NCI-H2227 (cell line): ENCODE measurements around the gene TRPM5.

ENCODE experiments used
- DNase-seq: peaks from one replicate; lab custom pipeline; 2025; ENCODE audit not compliant: unreplicated experiment; lab: John Stamatoyannopoulos, UW

The TRPM5 gene

DNA sequence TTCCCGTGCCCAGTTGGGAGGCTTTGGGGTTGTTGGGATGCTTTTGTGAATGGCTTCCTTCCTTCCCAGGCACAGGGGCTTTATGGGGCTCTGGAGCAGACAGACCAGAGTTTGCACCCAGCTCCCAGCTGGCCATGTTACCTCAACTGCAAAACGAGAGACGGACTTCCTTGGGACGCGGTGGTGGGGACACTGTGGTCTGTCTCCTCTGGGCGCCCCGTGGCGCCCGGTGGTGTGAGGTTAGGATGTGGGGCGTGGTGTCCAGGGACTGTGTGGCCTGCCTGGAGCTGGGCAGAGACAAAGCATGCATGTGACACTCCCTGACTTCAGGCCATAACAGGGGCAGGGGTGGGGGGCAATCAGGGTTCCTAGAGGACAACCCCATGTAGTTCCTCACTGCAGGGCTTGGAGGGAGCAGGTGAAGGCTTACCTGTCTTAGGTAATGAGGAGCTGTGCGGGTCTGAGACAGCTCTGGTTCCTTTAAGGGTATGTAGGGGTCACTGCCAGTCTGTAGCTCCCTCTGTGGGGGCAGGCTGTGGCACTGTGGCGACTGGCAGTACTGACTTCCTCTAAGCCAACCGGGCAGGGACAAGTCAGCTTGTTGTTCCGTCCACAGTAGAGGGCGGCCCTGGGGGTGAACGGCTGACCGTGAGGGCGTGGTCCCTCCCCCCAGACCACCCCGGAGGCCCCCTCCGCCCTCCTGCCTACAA is 14.9 kb upstream of the TRPM5 start:
- no peak for DNase-seq

- DNase-seq = no peak
Measured at GRCh38 chr11:2458321-2458720, 14.0 kb upstream of the TRPM5 start.

DNA sequence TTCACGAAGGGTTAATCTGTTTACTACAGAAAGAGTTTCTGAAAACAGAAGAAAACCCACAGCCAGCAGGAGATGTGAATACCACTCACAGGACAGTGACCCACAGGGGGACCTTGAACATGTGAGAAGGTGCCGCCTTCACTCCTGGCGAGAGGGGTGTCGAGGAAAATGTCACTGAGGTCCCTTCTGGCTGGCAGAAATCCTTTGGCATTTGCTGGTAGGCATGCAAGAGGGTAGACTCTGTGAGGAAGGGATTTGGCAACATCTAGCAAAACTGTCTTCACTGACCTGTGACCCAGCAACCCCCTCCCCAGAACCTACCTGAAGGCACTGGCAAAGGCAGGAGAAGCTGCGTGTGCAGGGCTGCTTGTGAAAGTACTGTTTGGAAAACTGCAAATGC is 9.1 kb upstream of the TRPM5 start:
- no peak for DNase-seq

DNA sequence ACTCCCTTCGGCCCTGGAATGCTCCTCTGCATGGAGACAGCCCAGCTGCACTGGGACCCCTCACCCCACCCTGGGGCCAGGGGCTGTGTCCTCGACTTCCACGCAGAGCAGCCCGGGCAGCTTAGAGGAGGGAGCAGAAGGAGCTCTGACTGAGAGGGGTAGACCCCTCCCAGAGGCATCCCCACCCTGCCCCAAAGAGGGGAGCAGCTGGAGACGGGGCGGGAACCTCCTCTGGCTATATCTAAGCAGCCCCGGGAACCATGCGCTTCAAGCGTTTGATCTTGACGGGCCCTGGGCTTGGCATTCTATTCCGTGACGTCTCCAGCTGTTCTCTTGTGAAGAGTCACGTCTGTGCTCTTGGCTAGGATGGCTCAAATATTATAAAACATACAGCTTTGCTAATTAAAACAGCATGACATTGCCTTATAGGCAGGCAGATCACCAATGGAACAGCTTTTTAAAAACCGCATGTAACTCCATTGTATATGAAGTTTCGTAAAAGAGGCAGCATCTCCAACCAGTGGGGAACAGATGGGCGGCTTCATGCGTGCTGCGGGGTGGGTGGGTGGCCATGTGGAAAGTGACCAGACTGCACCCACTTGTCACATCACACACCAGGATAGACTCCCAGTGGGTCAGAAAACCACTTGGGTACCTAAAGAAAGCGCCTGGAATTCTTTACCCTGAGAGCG is 8.2 kb upstream of the TRPM5 start:
- no peak for DNase-seq

GRCh38 chr11:2451916-2452315 is 7.6 kb upstream of the TRPM5 start:
- DNase-seq = no peak

- DNase-seq = no peak
Measured at GRCh38 chr11:2451336-2451735, 7.0 kb upstream of the TRPM5 start.

GRCh38 chr11:2450321-2451041 is 6.2 kb upstream of the TRPM5 start:
- DNase-seq = no peak

DNA sequence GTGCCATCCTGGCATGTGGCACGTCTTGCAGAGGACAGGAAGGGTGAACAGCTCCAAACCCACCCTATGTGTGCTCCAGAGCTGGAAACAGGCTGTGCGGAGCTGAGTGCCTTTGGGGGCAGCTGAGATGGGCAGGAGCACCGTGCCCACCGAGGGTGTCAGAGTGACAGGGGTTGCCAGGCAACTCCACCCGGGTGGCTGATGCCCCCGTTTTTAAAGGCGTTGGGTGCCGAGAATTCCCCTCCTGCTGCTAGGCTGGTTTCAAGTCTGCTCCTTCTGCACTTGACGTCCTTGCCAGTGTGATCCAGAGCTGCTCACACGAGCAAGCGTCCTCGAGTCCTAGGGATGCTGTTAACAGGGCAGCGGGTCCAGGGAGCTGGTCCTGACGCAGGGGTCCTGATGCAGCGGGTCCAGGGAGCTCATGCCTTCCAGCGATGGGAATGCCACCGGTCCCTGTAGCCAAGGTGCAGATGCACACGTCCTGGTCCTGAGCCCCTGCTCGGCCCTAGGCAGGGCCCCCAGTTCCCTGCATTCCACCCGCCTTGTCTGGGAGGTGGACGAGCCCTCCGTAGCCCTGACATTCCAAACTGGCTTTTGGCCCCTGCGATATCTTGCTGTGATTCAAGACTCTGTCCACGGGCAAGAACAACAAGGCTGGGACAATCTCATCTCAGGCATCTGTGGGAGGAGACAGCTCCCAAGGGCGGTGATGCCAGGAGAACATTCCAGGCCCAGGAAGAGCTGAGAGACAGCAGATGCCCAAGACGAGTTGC is 5.4 kb upstream of the TRPM5 start:
- DNase-seq = no peak

DNA sequence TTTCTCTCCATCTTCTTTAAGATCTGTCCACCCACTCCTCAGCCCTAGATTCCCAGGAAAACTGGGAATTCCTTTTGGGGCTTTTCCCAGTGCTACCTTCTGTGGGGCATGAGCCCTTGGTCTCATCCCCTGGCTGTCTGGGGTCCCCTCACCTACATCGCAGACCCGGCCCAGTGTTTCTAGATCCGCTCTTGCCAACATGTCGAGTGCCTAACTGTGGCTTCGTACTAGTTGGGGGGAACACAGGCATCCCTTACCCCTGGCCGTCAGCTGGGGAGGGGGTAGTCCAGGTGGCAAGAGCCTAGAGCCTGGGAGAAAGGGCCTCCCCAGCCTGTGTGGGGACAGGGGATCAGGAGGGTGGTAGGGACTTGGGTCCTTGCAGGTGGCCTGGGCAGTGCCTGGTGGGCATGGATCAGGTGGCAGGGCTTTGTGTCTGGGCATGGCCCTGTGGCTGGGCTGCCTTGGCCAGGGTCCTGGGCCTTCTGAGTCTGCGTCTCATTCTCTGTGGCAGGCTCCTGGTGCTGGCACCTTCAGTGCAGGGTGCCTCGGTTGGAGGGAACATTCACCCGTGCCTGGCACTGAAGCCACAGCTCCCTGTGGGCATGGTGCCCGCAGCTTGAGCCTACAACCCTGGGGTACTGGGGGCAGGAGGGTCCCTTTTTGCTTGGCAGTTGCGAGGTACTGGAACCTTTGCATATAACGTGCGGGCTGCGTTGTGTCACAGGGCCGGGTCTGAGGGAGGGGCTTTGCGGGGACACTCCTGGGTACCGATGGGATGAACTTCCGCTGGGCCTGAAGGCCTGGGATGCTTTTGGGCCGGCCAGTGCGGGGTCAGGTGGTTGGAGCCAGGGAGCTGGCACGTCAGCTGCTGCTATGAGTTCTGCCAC is 4.6 kb upstream of the TRPM5 start:
- no peak for DNase-seq

GRCh38 chr11:2447951-2448650 is 3.8 kb upstream of the TRPM5 start:
- no peak for DNase-seq

DNA sequence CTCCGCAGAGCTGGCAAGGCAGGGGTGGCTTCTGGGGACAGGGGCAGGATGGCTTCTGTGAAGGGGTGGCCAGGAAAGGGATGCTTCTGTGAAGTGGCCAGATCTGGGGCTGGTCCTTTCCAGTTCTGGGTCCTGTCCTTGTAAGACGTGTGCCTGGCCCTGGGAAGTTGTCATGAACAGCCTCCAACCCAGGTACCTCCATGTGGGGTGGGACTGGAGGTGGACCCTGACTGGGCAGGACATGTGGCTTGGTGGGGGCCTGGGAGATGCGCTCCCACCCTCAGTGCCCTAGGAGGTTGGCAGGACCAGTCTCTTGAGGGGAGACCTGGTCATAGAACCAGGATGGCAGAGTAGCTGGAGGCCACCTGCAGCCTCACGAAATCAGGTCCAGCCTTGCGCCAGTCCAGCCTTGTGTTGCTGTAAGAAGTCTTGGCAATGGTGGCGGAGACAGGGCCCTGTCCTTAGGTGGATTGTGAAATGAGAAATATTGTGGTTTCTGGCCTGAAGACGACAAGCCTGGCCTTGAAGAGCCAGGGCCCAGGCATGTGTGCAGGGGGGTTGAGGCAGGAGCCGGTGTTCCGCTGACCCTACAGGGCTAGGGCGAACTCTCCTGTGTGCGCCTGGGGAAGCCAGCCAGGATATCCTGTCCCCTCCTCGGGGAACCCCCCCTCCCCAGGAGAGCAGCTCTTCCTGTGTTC is 3.1 kb upstream of the TRPM5 start:
- DNase-seq = no peak

DNA sequence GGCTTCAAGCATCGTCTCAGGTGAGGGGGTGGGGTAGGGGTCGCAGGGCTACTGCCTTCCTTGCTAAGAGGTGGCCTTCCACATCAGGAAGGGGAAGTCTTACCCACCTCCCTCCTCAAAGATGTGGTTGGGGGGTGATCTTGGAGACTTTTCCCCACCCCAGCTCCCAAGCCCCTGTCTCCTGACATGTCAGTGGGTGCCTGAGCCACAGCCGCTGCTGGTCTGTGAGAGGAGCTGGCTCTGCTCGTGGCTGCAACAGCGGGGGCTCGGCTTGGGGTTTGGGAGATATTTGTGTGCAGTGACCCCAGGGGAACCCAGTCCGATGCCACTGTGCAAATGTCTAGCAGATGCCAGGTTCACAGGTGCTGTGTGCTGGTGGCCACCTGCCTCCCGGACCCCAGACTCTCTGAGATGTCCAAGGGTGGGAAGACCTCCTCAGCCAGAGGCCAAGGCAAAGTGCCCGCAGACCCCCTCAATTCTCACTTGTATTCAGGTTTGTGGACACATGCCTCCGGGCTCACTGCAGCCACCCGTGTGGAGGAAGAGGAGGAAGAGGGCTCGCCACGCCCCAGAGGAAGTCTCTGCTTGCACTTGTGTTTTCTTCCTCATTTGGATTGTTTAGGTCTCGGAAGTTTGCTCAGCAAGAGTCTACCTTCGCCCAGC is 2.4 kb upstream of the TRPM5 start:
- no peak for DNase-seq

DNA sequence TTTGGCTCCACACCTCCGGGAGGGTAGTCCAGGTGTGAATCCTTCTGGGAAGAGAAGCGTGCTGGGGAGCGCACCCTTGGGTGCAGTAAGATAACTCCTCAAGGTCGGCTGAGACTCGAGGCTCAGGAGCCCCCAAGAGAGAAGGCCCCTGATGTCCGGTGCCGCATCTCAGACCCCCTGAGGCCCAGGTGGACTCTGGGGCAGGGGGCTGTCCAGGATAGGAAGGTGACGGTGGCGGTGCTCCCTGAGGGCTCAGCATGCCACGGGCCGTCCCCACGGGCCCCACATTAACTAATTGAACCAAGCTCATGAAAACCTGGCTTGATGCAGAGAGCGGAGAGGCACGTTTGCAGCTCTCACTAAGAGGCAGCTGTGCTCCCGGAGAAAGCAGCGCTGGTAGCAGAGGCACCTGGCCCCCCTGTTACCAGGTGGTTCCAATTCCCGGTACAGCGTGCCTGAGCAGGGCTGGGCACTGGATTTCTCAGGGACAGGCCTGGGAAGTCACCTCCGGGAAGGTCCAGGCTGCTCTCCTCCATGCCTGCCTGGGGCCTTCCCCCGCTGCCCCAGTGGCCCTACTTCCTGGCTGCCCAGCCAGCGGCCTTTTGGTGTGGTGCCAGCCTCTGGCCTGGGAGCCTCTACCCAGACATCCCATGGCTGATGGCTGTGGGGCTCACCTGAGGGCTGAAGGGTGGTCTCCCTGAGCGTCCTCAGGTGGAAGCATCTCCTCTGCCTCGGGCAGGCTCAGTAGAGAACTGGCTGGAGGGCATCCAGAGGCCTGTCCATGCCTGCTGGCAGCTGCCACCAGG is 1.6 kb upstream of the TRPM5 start:
- no peak for DNase-seq

GRCh38 chr11:2444821-2445745 is 769 bp upstream of the TRPM5 start, which contains the start of gene KCNQ1:
TSS of gene KCNQ1 (plus strand) at chr11:2445008. CDS start at chr11:2445099, 91 bp downstream.
- peak; percentile 85 for DNase-seq

- no peak for DNase-seq
Measured at GRCh38 chr11:2443406-2443805, 908 bp downstream of the TRPM5 start.

DNA sequence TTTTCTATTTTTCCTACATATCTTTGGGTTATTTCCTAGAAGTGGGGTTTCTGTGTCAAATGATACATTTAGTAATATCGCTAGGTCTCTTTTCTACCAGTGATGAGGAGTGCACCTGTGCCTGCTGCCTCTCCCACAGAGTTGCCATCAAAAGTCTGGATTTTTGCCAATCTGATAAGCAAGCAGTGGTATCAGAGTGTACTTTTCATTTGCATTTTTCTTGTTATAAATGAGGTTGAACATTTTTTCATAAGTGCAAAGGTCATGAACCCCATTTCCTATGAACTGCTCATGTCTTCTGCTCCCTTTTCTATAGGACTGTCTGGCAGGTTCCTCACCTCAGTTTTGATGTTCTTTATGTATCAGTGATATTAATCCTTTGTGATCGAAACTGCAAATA is 1.7 kb downstream of the TRPM5 start:
- DNase-seq = no peak

GRCh38 chr11:2441171-2441570 is 3.1 kb downstream of the TRPM5 start:
- DNase-seq = no peak
